ENCODE data around the gene PWP2.
"Not testable (repeated sequence)": the region's sequence is repeated elsewhere in the genome, so short reads cannot be mapped to it uniquely, and the experiment has no call there.

Gene PWP2

DNA sequence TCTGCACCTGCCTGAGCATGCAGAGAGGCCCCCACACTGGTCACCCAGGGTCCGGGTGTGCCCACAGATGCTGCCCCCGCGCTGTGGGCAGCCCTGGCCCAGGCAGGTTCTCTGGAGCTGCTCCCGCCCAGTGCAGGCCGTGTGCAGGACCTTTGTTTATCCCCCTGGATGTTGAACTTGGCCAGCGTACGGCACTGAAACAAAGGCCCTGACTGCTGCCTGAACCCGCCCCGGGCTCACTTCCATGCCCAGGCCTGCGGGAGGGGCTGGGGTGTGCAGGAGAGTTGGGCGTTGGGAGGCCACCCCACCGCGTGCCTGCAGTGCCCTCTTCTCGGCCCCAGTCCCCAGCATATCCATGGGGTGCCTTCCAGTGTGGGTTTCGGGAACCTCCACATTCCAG, 58.7 kb downstream of the PWP2 start:
- ATAC-seq (ENCODE audit: insufficient read depth, low read depth); H3K27me3 ChIP-seq (ENCODE audit: insufficient read depth, low read length, poor library complexity); H3K27ac ChIP-seq (ENCODE audit: low read length); H3K36me3 ChIP-seq (ENCODE audit: insufficient read depth, low read length); H3K9ac ChIP-seq (ENCODE audit: low read depth, low read length); H3K79me2 ChIP-seq (ENCODE audit: insufficient read depth, low read length); H3K4me2 ChIP-seq (ENCODE audit: insufficient read depth, low read length); H2AFZ ChIP-seq (ENCODE audit: low read depth, low read length); H3K4me1 ChIP-seq (ENCODE audit: insufficient read depth, low read length); H3K4me3 ChIP-seq (ENCODE audit: low read depth in 1 of 2, low read length in 2 of 2); DNase-seq; H3K9me3 ChIP-seq (ENCODE audit: insufficient read depth, low read length, severe bottlenecking); H4K20me1 ChIP-seq (ENCODE audit: insufficient read depth, low read length): not testable (repeated sequence)

DNA sequence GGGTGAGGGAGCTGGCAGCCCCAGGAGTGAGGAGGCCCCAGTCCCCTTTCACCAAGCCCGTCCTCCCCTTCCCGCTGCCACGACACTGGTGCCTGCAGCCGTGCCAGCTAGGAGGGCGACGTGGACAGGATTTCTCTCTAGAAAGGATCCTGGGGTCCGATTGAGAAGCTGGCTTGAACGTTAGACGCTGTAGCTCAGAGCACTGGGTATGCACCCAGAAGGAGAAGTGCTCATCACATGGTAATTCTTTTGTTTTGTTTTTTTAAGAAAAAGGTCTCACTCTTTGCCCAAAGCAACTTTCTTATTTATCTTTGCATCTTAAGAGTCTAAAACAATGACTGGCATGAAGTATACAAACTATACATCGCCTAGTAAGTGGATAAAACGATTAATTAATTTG, 60.3 kb downstream of the PWP2 start:
- DNase-seq; H3K79me2 ChIP-seq (ENCODE audit: insufficient read depth, low read length); H3K9ac ChIP-seq (ENCODE audit: low read depth, low read length); H2AFZ ChIP-seq (ENCODE audit: low read depth, low read length); ATAC-seq (ENCODE audit: insufficient read depth, low read depth); H4K20me1 ChIP-seq (ENCODE audit: insufficient read depth, low read length); H3K4me2 ChIP-seq (ENCODE audit: insufficient read depth, low read length); H3K4me1 ChIP-seq (ENCODE audit: insufficient read depth, low read length); H3K36me3 ChIP-seq (ENCODE audit: insufficient read depth, low read length); H3K27me3 ChIP-seq (ENCODE audit: insufficient read depth, low read length, poor library complexity); H3K27ac ChIP-seq (ENCODE audit: low read length); H3K4me3 ChIP-seq (ENCODE audit: low read depth in 1 of 2, low read length in 2 of 2); H3K9me3 ChIP-seq (ENCODE audit: insufficient read depth, low read length, severe bottlenecking): not testable (repeated sequence)

DNA sequence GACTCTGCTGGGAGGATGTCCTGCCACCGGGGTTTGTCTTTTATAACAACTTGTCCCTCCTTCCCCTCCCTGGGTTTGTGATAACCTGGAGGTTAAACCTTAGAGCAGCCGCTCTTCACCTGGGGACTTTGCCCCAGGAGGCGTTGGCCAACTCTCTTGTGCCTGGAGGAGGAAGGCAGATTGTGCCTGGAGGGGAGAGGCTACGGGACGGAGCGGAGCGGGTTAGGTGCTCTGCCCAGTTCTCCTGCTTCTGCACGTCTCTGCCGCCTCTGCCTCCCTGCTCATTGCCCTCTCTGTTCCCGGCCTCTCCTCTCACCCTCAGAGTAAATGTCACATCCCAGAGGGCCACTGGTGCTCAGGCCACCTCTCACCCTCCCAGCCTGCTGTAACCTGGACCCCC, 63.1 kb downstream of the PWP2 start:
- H3K4me1 ChIP-seq (ENCODE audit: insufficient read depth, low read length); ATAC-seq (ENCODE audit: insufficient read depth, low read depth); H3K4me3 ChIP-seq (ENCODE audit: low read depth in 1 of 2, low read length in 2 of 2); H3K79me2 ChIP-seq (ENCODE audit: insufficient read depth, low read length); H3K9ac ChIP-seq (ENCODE audit: low read depth, low read length); H3K27ac ChIP-seq (ENCODE audit: low read length); H2AFZ ChIP-seq (ENCODE audit: low read depth, low read length); H4K20me1 ChIP-seq (ENCODE audit: insufficient read depth, low read length); H3K4me2 ChIP-seq (ENCODE audit: insufficient read depth, low read length); DNase-seq; H3K36me3 ChIP-seq (ENCODE audit: insufficient read depth, low read length); H3K27me3 ChIP-seq (ENCODE audit: insufficient read depth, low read length, poor library complexity); H3K9me3 ChIP-seq (ENCODE audit: insufficient read depth, low read length, severe bottlenecking): not testable (repeated sequence)

DNA sequence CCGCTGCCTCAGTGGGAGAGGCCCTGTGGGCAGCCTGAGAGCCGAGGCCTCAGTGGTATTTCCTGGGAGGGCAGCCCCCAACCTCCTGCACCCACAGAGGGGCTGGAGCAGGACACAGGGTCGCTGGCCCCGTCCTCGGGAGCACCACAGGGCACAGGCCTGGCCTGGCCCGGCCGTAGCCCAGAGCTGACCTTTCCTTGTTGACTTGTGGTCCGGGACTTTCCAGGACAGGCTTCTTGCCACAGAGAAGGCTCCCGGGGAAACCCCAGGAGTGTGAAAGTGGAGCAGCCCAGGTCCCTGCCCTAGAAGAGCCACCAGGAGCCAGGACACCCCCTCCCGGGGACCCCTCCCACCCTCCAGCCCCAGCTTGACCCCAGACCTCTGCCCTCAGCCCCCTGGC, 63.7 kb downstream of the PWP2 start:
- H4K20me1 ChIP-seq (ENCODE audit: insufficient read depth, low read length); H3K36me3 ChIP-seq (ENCODE audit: insufficient read depth, low read length); DNase-seq; H3K27ac ChIP-seq (ENCODE audit: low read length); ATAC-seq (ENCODE audit: insufficient read depth, low read depth); H3K4me2 ChIP-seq (ENCODE audit: insufficient read depth, low read length); H3K4me3 ChIP-seq (ENCODE audit: low read depth in 1 of 2, low read length in 2 of 2); H3K9ac ChIP-seq (ENCODE audit: low read depth, low read length); H2AFZ ChIP-seq (ENCODE audit: low read depth, low read length); H3K27me3 ChIP-seq (ENCODE audit: insufficient read depth, low read length, poor library complexity); H3K4me1 ChIP-seq (ENCODE audit: insufficient read depth, low read length); H3K79me2 ChIP-seq (ENCODE audit: insufficient read depth, low read length); H3K9me3 ChIP-seq (ENCODE audit: insufficient read depth, low read length, severe bottlenecking): not testable (repeated sequence)

DNA sequence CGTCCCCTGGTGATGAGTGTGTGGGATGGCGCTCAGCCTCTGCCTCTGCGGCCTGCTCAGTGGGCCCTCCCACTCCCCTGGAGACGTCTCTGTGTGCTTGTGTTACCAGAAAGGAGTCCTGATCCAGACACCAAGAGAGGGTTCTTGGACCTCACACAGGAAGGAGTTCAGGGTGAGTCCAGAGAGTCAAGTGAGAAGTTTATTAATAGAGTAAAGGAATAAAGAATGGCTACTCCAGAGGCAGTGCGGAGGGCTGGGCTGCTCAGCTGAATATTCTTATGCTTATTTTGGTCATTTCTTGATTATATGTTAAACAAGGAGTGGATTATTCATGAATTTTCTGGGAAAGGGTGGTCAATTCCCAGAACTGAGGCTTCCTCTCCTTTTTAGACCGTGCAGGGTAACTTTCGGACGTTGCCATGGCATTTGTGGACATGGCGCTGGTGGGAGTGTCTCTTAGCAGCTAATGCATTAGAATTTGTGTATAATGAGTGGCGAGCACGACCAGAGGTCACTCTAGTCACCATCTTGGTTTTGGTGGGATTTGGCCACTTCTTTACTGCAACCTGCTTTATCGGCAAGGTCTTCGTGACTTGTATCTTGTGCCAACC, 64.9 kb downstream of the PWP2 start:
- DNase-seq; H3K4me3 ChIP-seq (ENCODE audit: low read depth in 1 of 2, low read length in 2 of 2); H3K36me3 ChIP-seq (ENCODE audit: insufficient read depth, low read length); H3K4me1 ChIP-seq (ENCODE audit: insufficient read depth, low read length); H3K27me3 ChIP-seq (ENCODE audit: insufficient read depth, low read length, poor library complexity); H3K9me3 ChIP-seq (ENCODE audit: insufficient read depth, low read length, severe bottlenecking); H3K79me2 ChIP-seq (ENCODE audit: insufficient read depth, low read length); H3K9ac ChIP-seq (ENCODE audit: low read depth, low read length); H3K4me2 ChIP-seq (ENCODE audit: insufficient read depth, low read length); H4K20me1 ChIP-seq (ENCODE audit: insufficient read depth, low read length); H3K27ac ChIP-seq (ENCODE audit: low read length); ATAC-seq (ENCODE audit: insufficient read depth, low read depth); H2AFZ ChIP-seq (ENCODE audit: low read depth, low read length): not testable (repeated sequence)

DNA sequence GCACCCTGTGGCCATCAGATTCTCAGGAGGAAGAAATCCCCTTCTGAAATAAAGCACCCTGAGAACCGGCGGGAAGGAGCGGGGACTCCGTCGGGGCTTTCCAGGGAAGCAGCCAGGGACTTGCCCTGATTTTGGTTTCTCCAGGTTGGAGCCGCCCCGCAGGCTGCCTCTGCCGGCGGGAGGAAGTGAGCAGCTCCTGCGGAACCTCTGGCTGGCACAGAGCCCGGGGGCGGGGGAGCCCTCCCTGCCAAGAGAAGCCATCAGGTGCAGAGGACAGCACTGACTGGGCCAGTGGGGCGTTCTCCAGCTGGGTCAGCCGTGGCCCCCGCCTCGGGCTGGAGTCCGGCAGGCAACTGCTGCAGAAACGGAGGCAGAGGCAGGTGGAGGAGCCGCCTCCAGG, 65.5 kb downstream of the PWP2 start:
- not testable (repeated sequence) for H3K4me2 ChIP-seq (ENCODE audit: insufficient read depth, low read length); ATAC-seq (ENCODE audit: insufficient read depth, low read depth); H3K4me3 ChIP-seq (ENCODE audit: low read depth in 1 of 2, low read length in 2 of 2); H3K9ac ChIP-seq (ENCODE audit: low read depth, low read length); H3K79me2 ChIP-seq (ENCODE audit: insufficient read depth, low read length); H2AFZ ChIP-seq (ENCODE audit: low read depth, low read length); DNase-seq; H3K9me3 ChIP-seq (ENCODE audit: insufficient read depth, low read length, severe bottlenecking); H4K20me1 ChIP-seq (ENCODE audit: insufficient read depth, low read length); H3K27ac ChIP-seq (ENCODE audit: low read length); H3K27me3 ChIP-seq (ENCODE audit: insufficient read depth, low read length, poor library complexity); H3K36me3 ChIP-seq (ENCODE audit: insufficient read depth, low read length); H3K4me1 ChIP-seq (ENCODE audit: insufficient read depth, low read length)

DNA sequence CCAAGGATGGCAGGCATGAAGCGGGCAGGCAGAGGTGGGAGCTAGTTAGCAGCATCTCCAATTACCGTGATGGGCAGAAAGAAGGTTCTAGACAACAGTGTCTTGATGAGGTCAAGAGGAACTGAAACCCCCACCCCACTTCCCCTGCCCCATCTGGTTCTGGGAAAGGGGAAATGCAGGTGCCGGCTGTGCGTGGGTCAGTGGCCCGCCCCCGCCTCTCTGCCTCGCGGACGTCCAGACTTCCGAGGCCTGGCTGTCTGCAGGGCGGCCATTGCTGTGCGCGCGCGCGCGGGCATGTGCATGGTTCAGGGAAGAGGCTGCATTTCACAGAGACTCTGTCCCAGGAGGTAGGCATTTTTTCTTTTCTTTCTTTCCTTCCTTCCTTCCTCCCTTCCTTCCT, 68.0 kb downstream of the PWP2 start:
- not testable (repeated sequence) for H3K9me3 ChIP-seq (ENCODE audit: insufficient read depth, low read length, severe bottlenecking); H3K4me1 ChIP-seq (ENCODE audit: insufficient read depth, low read length); H3K27ac ChIP-seq (ENCODE audit: low read length); H3K79me2 ChIP-seq (ENCODE audit: insufficient read depth, low read length); DNase-seq; ATAC-seq (ENCODE audit: insufficient read depth, low read depth); H3K9ac ChIP-seq (ENCODE audit: low read depth, low read length); H3K4me3 ChIP-seq (ENCODE audit: low read depth in 1 of 2, low read length in 2 of 2); H3K36me3 ChIP-seq (ENCODE audit: insufficient read depth, low read length); H2AFZ ChIP-seq (ENCODE audit: low read depth, low read length); H4K20me1 ChIP-seq (ENCODE audit: insufficient read depth, low read length); H3K4me2 ChIP-seq (ENCODE audit: insufficient read depth, low read length); H3K27me3 ChIP-seq (ENCODE audit: insufficient read depth, low read length, poor library complexity)

DNA sequence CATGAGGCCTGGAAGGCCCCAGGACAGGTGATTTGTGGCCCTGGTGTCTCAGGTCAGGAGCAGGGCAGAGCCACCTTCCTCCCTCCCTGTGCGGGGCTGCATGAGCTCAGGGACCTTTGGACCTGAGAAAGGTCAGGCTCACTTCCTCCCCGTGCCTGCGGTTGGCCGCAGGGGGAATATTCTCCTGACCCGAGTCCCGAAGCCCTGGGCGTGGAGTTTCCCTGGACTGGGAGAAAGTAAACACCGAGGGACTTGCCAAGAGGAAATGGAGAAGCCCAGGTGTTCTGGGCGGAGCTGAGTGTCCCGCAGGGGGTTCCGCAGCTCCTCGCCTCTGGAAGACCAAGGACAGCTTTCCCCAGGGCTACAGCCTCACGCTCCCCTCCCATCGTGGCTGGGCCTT, 68.9 kb downstream of the PWP2 start:
- not testable (repeated sequence) for ATAC-seq (ENCODE audit: insufficient read depth, low read depth); H3K27ac ChIP-seq (ENCODE audit: low read length)

More for the DNA sequence above, 68.9 kb downstream of the PWP2 start:
- H3K9me3 ChIP-seq (ENCODE audit: insufficient read depth, low read length, severe bottlenecking); DNase-seq; H3K4me2 ChIP-seq (ENCODE audit: insufficient read depth, low read length); H2AFZ ChIP-seq (ENCODE audit: low read depth, low read length); H3K27me3 ChIP-seq (ENCODE audit: insufficient read depth, low read length, poor library complexity); H3K9ac ChIP-seq (ENCODE audit: low read depth, low read length); H3K79me2 ChIP-seq (ENCODE audit: insufficient read depth, low read length); H3K4me3 ChIP-seq (ENCODE audit: low read depth in 1 of 2, low read length in 2 of 2); H3K36me3 ChIP-seq (ENCODE audit: insufficient read depth, low read length); H3K4me1 ChIP-seq (ENCODE audit: insufficient read depth, low read length); H4K20me1 ChIP-seq (ENCODE audit: insufficient read depth, low read length): not testable (repeated sequence)
